Activated naive CD4-positive, alpha-beta T cell treated with anti-CD3 and anti-CD28 coated beads, Interleukin-2, amount 50 U/mL, for 16 hours (primary cell): Measurements from ENCODE around the gene ZNF516.

Source experiments
- DNase-seq: peaks from one replicate; pipeline ENCODE4 v3.0.0-alpha.2; 2020

ZNF516 gene

GRCh38 chr18:76441002-76441667, 53.9 kb downstream of the ZNF516 start:
- no peak for DNase-seq

DNA sequence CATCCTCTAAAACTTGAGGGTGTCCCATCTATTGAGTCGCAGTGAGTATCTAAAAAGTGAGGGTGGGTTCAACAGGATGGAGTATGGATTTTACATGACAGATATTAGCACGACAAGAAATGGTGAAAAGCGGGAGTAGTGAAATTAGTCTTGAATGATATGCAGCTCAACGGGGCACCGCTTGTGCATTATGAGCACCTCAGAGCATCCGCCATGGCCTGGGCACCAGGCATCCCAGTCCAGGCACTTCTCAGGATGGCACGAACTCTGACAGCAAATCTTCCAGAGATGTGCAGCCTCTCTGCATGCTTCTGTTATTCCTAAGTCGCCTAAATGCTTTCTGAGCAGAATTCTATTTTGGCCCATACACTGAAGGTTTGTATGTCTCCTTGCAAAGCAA, 57.1 kb downstream of the ZNF516 start:
- DNase-seq = no peak

GRCh38 chr18:76437011-76437410, 58.0 kb downstream of the ZNF516 start:
- DNase-seq = no peak

GRCh38 chr18:76436342-76436741, 58.7 kb downstream of the ZNF516 start:
- DNase-seq = no peak

DNA sequence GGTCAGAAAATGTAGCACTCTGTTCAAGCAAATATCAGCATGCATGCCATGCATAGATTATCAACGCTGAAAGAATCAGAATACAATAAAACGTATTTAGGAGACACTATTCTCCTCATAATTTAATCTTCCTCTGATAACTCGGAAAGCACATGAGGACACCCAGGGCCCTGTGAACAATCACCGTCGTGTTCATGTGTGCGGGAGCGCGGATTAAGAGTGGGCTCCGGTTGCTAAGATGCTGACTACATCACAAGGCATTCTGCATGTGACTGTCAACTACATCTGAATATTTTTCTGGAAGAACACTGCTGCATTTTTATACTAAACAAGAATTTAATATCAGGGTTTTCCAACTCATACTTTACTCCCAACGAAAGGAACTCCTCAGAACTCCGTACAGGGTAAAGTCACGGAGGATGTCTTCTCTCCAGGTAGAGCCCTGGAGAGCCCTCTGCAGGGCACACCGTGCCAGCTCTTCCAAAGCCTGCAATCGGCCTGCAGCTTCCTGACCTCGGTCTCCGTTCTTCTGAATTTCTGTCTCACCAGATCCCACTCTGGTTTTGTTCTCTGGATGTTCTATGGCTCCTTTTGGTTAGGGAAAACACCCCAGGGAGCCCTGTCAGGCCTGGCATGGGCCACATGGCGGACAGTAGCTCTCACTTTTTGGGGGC, 59.6 kb downstream of the ZNF516 start:
- DNase-seq = no peak

DNA sequence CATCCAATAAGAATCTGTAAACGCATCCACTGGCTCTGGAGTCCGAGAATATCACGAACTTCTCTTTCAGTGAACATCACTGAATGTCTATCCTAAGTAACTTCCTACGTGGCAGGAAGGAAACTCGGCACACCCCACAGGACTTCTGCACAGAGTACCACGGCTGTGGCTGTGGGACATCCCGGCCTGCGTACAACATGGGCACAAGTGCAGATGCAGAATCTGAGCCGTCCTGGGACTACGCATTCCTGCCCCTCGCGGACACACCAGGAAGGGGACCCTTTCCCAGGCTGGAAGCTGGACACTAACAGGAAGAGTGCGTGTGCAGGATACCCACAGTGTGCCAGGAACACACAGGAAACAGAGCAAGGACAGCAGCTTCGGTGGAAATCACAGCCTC, 60.6 kb downstream of the ZNF516 start:
- no peak for DNase-seq

- no peak for DNase-seq
Observed at GRCh38 chr18:76433788-76434187, 61.3 kb downstream of the ZNF516 start.

- no peak for DNase-seq
Observed at GRCh38 chr18:76432970-76433767, 61.9 kb downstream of the ZNF516 start.

GRCh38 chr18:76432274-76432755, 62.7 kb downstream of the ZNF516 start:
- DNase-seq = no peak

DNA sequence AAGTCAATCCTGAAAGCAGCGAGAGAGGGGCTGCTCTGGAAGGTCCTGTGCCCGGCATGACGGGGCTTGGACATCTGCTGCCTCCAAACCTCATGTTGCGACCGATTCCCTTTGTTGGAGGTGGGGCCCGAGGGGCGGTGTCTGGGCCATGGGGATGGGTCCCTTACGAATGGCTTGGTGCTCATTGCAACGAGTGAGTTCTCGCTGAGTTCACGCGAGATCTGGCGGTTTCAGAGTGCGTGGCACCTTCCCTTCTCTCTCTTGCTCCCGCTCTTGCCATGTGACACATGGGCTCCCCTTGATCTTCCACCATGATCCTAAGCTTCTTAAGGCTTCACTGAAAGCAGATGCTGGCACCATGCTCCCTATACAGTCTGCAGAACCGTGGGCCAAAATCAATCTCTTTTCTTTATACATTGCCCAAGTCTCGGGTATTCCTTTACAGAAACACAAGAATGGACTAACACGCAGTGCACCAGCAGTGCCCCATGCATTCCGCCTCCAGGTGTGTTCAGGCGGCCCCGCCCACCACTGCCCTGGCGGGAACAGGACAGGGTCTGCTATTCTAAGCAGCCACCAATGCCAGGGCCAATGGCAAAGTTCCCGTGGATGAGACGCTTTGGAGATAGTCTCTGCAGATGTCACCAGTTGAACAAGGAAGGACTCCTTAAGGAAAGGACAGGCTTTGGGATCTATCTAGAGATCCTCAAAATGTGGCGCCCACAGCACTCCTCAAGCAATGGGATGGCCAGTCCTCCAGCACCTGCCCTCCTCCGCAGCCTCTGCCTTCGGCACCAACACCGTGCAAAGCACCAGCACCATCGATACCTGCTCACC, 63.4 kb downstream of the ZNF516 start:
- no peak for DNase-seq

DNA sequence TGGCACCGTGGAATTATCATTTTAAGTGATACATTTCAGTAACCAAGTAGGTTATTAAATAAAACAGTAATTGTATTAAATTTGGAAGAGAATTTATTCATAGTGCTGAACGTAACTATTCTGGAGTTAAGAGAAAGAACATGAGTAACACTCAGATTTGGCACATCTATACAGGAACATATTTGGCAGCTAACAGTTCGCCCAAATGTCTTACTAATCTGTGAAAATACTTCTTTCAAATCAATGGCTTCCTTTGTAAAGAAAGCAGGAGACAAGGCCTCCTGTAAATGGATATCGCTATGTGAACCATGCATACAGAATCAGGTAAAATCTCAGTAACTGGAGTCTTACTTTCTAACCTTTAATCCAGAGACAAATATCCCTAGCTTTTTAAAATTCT, 64.4 kb downstream of the ZNF516 start:
- no peak for DNase-seq

GRCh38 chr18:76429262-76430126, 65.5 kb downstream of the ZNF516 start:
- no peak for DNase-seq

- no peak for DNase-seq
Observed at GRCh38 chr18:76428396-76429261, 66.4 kb downstream of the ZNF516 start.

- no peak for DNase-seq
Observed at GRCh38 chr18:76426737-76427305, 68.2 kb downstream of the ZNF516 start.

- no peak for DNase-seq
Observed at GRCh38 chr18:76425146-76426131, 69.6 kb downstream of the ZNF516 start.

- DNase-seq = no peak
Observed at GRCh38 chr18:76422838-76423237, 72.2 kb downstream of the ZNF516 start.

DNA sequence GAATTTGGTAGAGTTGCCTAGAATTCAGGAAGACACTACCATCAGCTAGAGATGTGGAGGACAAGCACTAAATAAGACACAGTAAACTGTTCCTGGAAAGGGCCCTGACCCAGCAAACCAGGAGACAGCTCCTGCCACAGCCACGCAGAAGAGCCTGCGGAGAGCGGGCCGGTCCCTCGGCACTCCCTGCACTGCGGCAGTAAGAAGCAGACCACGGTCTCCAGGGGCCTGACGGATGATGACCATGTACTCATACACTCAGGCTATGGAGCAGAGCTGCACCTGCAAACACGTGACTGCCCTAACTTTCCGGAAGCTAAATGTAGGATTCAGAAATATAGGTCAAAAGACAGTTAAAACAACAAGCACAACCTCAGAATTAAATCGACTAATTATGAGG, 72.9 kb downstream of the ZNF516 start:
- DNase-seq = no peak

DNA sequence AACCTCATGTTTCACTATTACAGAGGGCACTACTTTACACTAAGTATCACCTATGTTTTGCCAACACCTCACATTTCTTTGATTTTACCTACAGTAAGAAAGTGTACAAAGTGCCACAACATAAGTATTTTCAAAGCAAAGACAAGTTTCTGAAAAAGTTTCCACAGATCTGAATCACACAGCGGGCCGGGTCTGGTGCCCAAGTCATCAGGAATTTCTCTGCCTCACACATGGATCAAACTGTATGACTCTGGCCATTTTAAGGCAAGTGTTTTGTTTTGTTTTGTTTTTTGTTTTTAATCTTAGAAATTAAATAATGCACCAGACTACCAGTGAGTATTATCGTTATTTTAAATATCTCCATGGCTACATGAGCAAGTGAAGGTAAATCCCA, 73.4 kb downstream of the ZNF516 start:
- DNase-seq = no peak
